Neural cell (in vitro differentiated cells): ENCODE results near the gene SAMD4A. TPM values are rescaled to one million over a fixed set of nuclear protein-coding genes. Genes with fewer than 3 reads are reported as not detected.

Experiments
- H2AFZ ChIP-seq: fragments of 200-600, 300-800 bp; sonication (generic), shearing (Covaris generic); 2 replicates; pipeline ENCODE4 v1.6.0; 2014; ENCODE audit warnings: low read depth, mild to moderate bottlenecking, antibody characterized with exemption, low read length, moderate library complexity
- H3F3A ChIP-seq: fragments of 200-600 bp; shearing (Covaris generic); 2 replicates; pipeline ENCODE4 v1.6.1; 2016; ENCODE audit warnings: mild to moderate bottlenecking, moderate library complexity, mixed read lengths, antibody characterized with exemption, low read length; ENCODE audit not compliant: insufficient read depth, poor library complexity, severe bottlenecking
- H3K27ac ChIP-seq: fragments of 200-600, 300-800 bp; sonication (generic), shearing (Covaris generic); 2 replicates; pipeline ENCODE4 v1.5.1; 2014; ENCODE audit warnings: mild to moderate bottlenecking, low read length, moderate library complexity
- H3K27me3 ChIP-seq: fragments of 300-800, 200-600 bp; sonication (generic), shearing (Covaris generic); 2 replicates; pipeline ENCODE4 v1.6.0; 2014; ENCODE audit warnings: mild to moderate bottlenecking, low read depth, low read length, moderate library complexity; ENCODE audit not compliant: insufficient read depth
- H3K36me3 ChIP-seq: fragments of 300-800, 200-600 bp; sonication (generic), shearing (Covaris generic); 2 replicates; pipeline ENCODE4 v1.5.1; 2014; ENCODE audit warnings: mild to moderate bottlenecking, antibody characterized with exemption, low read length, moderate library complexity; ENCODE audit not compliant: insufficient read depth
- H3K4me2 ChIP-seq: fragments of 300-800, 200-600 bp; sonication (generic), shearing (Covaris generic); 2 replicates; pipeline ENCODE4 v1.6.0; 2014; ENCODE audit warnings: mild to moderate bottlenecking, low read length
- H3K4me3 ChIP-seq: fragments of 300-800, 200-600 bp; sonication (generic), shearing (Covaris generic); 2 replicates; pipeline ENCODE4 v1.5.1; 2014; ENCODE audit warnings: mild to moderate bottlenecking, low read length, moderate library complexity
- H3K79me2 ChIP-seq: fragments of 200-600 bp; shearing (Covaris generic); replicated peaks from 2 replicates; pipeline ENCODE4 v1.6.0; 2014; ENCODE audit warnings: mild to moderate bottlenecking, low read length, moderate library complexity; ENCODE audit not compliant: insufficient read depth
- H3K9ac ChIP-seq: fragments of 300-800, 200-600 bp; sonication (generic), shearing (Covaris generic); 2 replicates; pipeline ENCODE4 v1.6.1; 2016; ENCODE audit warnings: mild to moderate bottlenecking, low read length, mixed read lengths
- H3K9me2 ChIP-seq: fragments of 200-600 bp; shearing (Covaris generic); 2 replicates; pipeline ENCODE4 v1.6.1; 2016; ENCODE audit warnings: mild to moderate bottlenecking, low read length, mixed read lengths; ENCODE audit not compliant: insufficient read depth
- H3K9me3 ChIP-seq: fragments of 200-600, 300-800 bp; sonication (generic), shearing (Covaris generic); 2 replicates; pipeline ENCODE4 v1.6.1; 2016; ENCODE audit warnings: mild to moderate bottlenecking, mixed run types, low read length, moderate library complexity, mixed read lengths
- H4K20me1 ChIP-seq: fragments of 200-600 bp; shearing (Covaris generic); 2 replicates; pipeline ENCODE4 v1.6.1; 2016; ENCODE audit warnings: mild to moderate bottlenecking, mixed run types; ENCODE audit not compliant: insufficient read depth
- EP300 ChIP-seq: fragments of 450-650 bp; conservative IDR thresholded peaks from 2 replicates; pipeline ENCODE4 v1.6.1; 2014; ENCODE audit warnings: antibody characterized with exemption, mild to moderate bottlenecking, moderate library complexity; ENCODE audit not compliant: poor library complexity, severe bottlenecking
- EZH2 ChIP-seq: fragments of 200-600, 300-800 bp; shearing (Covaris generic), sonication (generic); IDR thresholded peaks from 2 replicates; pipeline ENCODE4 v1.6.1; 2014; ENCODE audit warnings: antibody characterized with exemption, low read length, borderline replicate concordance, mild to moderate bottlenecking; ENCODE audit not compliant: insufficient read depth, poor library complexity, severe bottlenecking
- MXI1 ChIP-seq: fragments of 450-650 bp; conservative IDR thresholded peaks from 2 replicates; pipeline ENCODE4 v1.6.1; 2014; ENCODE audit warnings: antibody characterized with exemption, mild to moderate bottlenecking; ENCODE audit not compliant: poor library complexity, severe bottlenecking
- POLR2AphosphoS5 ChIP-seq: IDR thresholded peaks from 2 replicates; pipeline ENCODE4 v1.6.1; 2012
- RAD21 ChIP-seq: fragments of 450-650 bp; conservative IDR thresholded peaks from 2 replicates; pipeline ENCODE4 v1.6.1; 2014; ENCODE audit warnings: antibody characterized with exemption, mild to moderate bottlenecking, moderate library complexity
- SMC3 ChIP-seq: fragments of 450-650 bp; conservative IDR thresholded peaks from 2 replicates; pipeline ENCODE4 v1.6.1; 2014; ENCODE audit warnings: antibody characterized with exemption, mild to moderate bottlenecking, moderate library complexity; ENCODE audit not compliant: poor library complexity
- TAF1 ChIP-seq: IDR thresholded peaks from 2 replicates; pipeline ENCODE4 v1.6.1; 2012; ENCODE audit warnings: low read depth
- polyA plus RNA-seq: library from polyadenylated mRNA; depleted of rRNA; stranded (reverse); fragments of >200 nt; gene quantifications from 2 replicates; pipeline ENCODE4 v1.2.3, GENCODE V29; 2014
- TF ChIP-seq, protein P1 (sequence below): IDR thresholded peaks from 2 replicates; pipeline ENCODE4 v1.6.1; 2012; ENCODE audit warnings: borderline replicate concordance
- TF ChIP-seq, protein P2 (sequence below): fragments of 450-650 bp; IDR thresholded peaks from 2 replicates; pipeline ENCODE4 v1.5.1; 2014; ENCODE audit warnings: antibody characterized with exemption, mild to moderate bottlenecking, moderate library complexity; ENCODE audit not compliant: poor library complexity, severe bottlenecking

The SAMD4A gene
- polyA plus RNA-seq, 1 donor from 2014 or later, result 1.0 TPM

- H3K9me3 ChIP-seq, result no peaks in the 10 kb centered on the region
- no peak overlapping the region for H3K27ac ChIP-seq
- no peaks in the 10 kb centered on the region for H3K27me3 ChIP-seq
- no peak overlapping the region for H3K4me3 ChIP-seq
- H3K9me2 ChIP-seq, result no peaks in the 10 kb centered on the region
- no peaks in the 10 kb centered on the region for H3K36me3 ChIP-seq
- no peaks in the 10 kb centered on the region for H3F3A ChIP-seq
- H3K4me2 ChIP-seq, result no peak overlapping the region
- no peak overlapping the region for H2AFZ ChIP-seq
- H4K20me1 ChIP-seq, result no peaks in the 10 kb centered on the region
- H3K9ac ChIP-seq, result no peak overlapping the region
- no peaks in the 10 kb centered on the region for H3K79me2 ChIP-seq
- TF ChIP-seq TAF1 (no peak), EP300 (no peak), RAD21 (no peak), EZH2 (no peak), SMC3 (no peak), MXI1 (no peak), POLR2AphosphoS5 (no peak)
- TF ChIP-seq, protein P1, sequence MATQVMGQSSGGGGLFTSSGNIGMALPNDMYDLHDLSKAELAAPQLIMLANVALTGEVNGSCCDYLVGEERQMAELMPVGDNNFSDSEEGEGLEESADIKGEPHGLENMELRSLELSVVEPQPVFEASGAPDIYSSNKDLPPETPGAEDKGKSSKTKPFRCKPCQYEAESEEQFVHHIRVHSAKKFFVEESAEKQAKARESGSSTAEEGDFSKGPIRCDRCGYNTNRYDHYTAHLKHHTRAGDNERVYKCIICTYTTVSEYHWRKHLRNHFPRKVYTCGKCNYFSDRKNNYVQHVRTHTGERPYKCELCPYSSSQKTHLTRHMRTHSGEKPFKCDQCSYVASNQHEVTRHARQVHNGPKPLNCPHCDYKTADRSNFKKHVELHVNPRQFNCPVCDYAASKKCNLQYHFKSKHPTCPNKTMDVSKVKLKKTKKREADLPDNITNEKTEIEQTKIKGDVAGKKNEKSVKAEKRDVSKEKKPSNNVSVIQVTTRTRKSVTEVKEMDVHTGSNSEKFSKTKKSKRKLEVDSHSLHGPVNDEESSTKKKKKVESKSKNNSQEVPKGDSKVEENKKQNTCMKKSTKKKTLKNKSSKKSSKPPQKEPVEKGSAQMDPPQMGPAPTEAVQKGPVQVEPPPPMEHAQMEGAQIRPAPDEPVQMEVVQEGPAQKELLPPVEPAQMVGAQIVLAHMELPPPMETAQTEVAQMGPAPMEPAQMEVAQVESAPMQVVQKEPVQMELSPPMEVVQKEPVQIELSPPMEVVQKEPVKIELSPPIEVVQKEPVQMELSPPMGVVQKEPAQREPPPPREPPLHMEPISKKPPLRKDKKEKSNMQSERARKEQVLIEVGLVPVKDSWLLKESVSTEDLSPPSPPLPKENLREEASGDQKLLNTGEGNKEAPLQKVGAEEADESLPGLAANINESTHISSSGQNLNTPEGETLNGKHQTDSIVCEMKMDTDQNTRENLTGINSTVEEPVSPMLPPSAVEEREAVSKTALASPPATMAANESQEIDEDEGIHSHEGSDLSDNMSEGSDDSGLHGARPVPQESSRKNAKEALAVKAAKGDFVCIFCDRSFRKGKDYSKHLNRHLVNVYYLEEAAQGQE, result no peak
- TF ChIP-seq, protein P2, sequence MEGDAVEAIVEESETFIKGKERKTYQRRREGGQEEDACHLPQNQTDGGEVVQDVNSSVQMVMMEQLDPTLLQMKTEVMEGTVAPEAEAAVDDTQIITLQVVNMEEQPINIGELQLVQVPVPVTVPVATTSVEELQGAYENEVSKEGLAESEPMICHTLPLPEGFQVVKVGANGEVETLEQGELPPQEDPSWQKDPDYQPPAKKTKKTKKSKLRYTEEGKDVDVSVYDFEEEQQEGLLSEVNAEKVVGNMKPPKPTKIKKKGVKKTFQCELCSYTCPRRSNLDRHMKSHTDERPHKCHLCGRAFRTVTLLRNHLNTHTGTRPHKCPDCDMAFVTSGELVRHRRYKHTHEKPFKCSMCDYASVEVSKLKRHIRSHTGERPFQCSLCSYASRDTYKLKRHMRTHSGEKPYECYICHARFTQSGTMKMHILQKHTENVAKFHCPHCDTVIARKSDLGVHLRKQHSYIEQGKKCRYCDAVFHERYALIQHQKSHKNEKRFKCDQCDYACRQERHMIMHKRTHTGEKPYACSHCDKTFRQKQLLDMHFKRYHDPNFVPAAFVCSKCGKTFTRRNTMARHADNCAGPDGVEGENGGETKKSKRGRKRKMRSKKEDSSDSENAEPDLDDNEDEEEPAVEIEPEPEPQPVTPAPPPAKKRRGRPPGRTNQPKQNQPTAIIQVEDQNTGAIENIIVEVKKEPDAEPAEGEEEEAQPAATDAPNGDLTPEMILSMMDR, result no peak
Measured at GRCh38 chr14:54662491-54663133, 95.7 kb downstream of the SAMD4A start.

DNA sequence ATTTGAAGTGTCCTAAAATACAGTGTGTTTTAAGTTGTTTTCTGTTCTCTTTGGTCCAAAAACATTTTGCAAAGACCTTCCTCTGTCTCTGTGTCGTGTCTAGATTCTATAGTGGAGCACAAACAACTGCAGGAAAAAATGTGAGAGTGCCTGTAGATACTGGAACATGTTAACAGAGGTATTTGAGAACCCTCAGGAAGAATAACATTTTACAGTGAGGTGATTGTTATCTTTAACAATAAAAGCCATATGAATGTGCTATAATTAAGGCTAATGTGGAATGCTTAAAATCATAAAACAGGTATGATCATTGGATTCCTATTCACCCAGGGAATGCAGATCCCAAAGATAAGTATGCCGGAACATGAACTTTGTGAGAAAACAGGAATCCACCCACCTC lies 98.0 kb downstream of the SAMD4A start:
- H3F3A ChIP-seq, result no peaks in the 10 kb centered on the region
- H4K20me1 ChIP-seq, result no peaks in the 10 kb centered on the region
- H3K36me3 ChIP-seq, result no peaks in the 10 kb centered on the region
- no peak overlapping the region for H3K27ac ChIP-seq
- H3K4me2 ChIP-seq, result no peak overlapping the region
- H3K9me3 ChIP-seq, result no peaks in the 10 kb centered on the region
- no peak overlapping the region for H3K9ac ChIP-seq
- no peak overlapping the region for H2AFZ ChIP-seq
- no peaks in the 10 kb centered on the region for H3K9me2 ChIP-seq
- no peak overlapping the region for H3K4me3 ChIP-seq
- no peaks in the 10 kb centered on the region for H3K79me2 ChIP-seq
- no peak for TF ChIP-seq SMC3
- TF ChIP-seq RAD21, result no peak
- TF ChIP-seq, protein P1, result no peak
- TF ChIP-seq EZH2, result no peak
- no peak for TF ChIP-seq TAF1
- no peak for TF ChIP-seq MXI1
- TF ChIP-seq POLR2AphosphoS5, result no peak
- TF ChIP-seq EP300, result no peak
- TF ChIP-seq, protein P2, result no peak
- no peaks in the 10 kb centered on the region for H3K27me3 ChIP-seq
